ENCODE data around the gene PTPN5.
"Not testable (repeated sequence)": the region's sequence is repeated elsewhere in the genome, so short reads cannot be mapped to it uniquely, and the experiment has no call there.

PTPN5 gene

DNA sequence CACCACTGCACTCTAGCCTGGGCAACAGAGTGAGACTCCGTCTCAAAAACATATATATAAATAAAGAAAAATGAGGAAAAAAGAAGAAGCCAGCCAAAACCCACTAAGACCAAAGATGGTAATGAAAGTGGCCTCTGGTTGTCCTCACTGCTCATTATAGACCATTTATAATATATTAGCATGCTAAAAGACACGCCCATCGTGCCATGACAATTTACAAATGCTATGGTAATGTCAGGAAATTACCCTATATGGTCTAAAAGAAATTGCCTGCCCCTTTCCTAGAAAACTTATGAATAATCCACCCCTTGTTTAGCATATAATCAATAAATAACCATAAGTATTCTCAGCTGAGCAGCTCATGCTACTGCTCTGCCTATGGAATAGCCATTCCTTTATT lies 109.1 kb downstream of the PTPN5 start:
- DNase-seq (ENCODE audit: low spot score) = no peak

DNA sequence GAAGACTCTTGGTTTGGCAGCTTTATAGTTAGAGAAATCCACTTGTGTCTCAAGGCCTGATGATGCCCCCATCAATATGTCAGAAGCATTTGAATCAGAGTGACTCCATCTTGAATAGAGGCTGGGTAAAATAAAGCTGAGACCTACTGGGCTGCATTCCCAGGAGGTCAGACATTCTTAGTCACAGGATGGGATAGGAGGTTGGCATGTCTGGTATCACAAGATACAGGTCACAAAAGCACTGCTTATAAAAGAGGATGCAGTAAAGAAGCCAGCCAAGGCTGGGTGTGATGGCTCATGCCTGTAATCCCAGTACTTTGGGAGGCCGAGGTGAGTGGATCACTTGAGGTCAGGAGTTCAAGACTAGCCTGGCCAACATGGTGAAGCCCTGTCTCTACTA lies 109.6 kb downstream of the PTPN5 start:
- not testable (repeated sequence) for DNase-seq (ENCODE audit: low spot score)

Measured in germinal center (tissue), 1 donor.